ENCODE results near the gene TUBA3E.

- TF ChIP-seq ZFX (IDR thresholded peaks at IDR 0.05) (no peak), CTCF (conservative IDR thresholded peaks at IDR 0.05) (no peak)
Measured at GRCh38 chr2:130154773-130155765, 43.2 kb downstream of the TUBA3E start.
